Measurements from ENCODE around the gene ZGRF1. TPM values are rescaled to one million over a fixed set of nuclear protein-coding genes. Genes with fewer than 3 reads are reported as not detected.

Gene ZGRF1
- polyA plus RNA-seq, 1 donor from 2014 or later, result 18.0 TPM

GRCh38 chr4:112651641-112652040 lies 14.9 kb upstream of the ZGRF1 start:
- H3K4me2 ChIP-seq (ENCODE audit: low read length), result no peak overlapping the region
- H3K79me2 ChIP-seq (replicated peaks; ENCODE audit: insufficient read depth, low read length), result no peaks in the 10 kb centered on the region

DNA sequence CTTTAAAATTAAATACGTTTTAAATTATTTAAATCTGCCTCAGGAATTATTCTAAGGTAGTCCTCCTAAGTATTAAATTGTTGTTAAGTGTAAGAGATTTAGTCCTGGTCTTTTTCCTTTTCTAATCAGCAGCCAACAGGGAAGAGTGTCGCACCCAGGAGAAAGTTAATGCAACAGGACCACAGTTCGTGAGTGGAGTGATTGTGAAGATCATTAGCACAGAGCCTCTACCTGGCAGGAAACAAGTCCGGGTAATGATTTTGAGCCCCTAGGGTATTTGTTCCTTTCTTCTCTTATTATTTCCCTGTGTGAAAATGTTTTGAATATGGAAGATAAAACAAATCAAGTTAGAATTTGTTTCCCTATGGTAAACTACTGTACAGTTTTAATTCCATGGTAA lies 13.6 kb upstream of the ZGRF1 start:
- no peak overlapping the region for H3K4me3 ChIP-seq (ENCODE audit: low read length)
- H2AFZ ChIP-seq (ENCODE audit: low read depth, low read length), result no peak overlapping the region
- H3K9me3 ChIP-seq (ENCODE audit: low read length), result no peaks in the 10 kb centered on the region
- no peak overlapping the region for H3K4me2 ChIP-seq (ENCODE audit: low read length)
- H3K27me3 ChIP-seq (ENCODE audit: insufficient read depth, low read depth, low read length), result no peaks in the 10 kb centered on the region
- no peak for TF ChIP-seq EZH2 (IDR thresholded peaks at IDR 0.05; ENCODE audit: borderline replicate concordance, insufficient read depth, low read length, poor library complexity, severe bottlenecking)
- no peak for TF ChIP-seq MXI1 (conservative IDR thresholded peaks at IDR 0.05; ENCODE audit: poor library complexity, severe bottlenecking)
- no peak for TF ChIP-seq EP300 (conservative IDR thresholded peaks at IDR 0.05; ENCODE audit: poor library complexity, severe bottlenecking)
- TF ChIP-seq SMC3 (conservative IDR thresholded peaks at IDR 0.05; ENCODE audit: poor library complexity), result no peak
- no peak for TF ChIP-seq RAD21 (conservative IDR thresholded peaks at IDR 0.05)
- TF ChIP-seq, protein P1, sequence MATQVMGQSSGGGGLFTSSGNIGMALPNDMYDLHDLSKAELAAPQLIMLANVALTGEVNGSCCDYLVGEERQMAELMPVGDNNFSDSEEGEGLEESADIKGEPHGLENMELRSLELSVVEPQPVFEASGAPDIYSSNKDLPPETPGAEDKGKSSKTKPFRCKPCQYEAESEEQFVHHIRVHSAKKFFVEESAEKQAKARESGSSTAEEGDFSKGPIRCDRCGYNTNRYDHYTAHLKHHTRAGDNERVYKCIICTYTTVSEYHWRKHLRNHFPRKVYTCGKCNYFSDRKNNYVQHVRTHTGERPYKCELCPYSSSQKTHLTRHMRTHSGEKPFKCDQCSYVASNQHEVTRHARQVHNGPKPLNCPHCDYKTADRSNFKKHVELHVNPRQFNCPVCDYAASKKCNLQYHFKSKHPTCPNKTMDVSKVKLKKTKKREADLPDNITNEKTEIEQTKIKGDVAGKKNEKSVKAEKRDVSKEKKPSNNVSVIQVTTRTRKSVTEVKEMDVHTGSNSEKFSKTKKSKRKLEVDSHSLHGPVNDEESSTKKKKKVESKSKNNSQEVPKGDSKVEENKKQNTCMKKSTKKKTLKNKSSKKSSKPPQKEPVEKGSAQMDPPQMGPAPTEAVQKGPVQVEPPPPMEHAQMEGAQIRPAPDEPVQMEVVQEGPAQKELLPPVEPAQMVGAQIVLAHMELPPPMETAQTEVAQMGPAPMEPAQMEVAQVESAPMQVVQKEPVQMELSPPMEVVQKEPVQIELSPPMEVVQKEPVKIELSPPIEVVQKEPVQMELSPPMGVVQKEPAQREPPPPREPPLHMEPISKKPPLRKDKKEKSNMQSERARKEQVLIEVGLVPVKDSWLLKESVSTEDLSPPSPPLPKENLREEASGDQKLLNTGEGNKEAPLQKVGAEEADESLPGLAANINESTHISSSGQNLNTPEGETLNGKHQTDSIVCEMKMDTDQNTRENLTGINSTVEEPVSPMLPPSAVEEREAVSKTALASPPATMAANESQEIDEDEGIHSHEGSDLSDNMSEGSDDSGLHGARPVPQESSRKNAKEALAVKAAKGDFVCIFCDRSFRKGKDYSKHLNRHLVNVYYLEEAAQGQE (IDR thresholded peaks at IDR 0.05; ENCODE audit: borderline replicate concordance), result no peak
- TF ChIP-seq, protein P2, sequence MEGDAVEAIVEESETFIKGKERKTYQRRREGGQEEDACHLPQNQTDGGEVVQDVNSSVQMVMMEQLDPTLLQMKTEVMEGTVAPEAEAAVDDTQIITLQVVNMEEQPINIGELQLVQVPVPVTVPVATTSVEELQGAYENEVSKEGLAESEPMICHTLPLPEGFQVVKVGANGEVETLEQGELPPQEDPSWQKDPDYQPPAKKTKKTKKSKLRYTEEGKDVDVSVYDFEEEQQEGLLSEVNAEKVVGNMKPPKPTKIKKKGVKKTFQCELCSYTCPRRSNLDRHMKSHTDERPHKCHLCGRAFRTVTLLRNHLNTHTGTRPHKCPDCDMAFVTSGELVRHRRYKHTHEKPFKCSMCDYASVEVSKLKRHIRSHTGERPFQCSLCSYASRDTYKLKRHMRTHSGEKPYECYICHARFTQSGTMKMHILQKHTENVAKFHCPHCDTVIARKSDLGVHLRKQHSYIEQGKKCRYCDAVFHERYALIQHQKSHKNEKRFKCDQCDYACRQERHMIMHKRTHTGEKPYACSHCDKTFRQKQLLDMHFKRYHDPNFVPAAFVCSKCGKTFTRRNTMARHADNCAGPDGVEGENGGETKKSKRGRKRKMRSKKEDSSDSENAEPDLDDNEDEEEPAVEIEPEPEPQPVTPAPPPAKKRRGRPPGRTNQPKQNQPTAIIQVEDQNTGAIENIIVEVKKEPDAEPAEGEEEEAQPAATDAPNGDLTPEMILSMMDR (IDR thresholded peaks at IDR 0.05; ENCODE audit: poor library complexity, severe bottlenecking), result no peak
- no peak for TF ChIP-seq POLR2AphosphoS5 (IDR thresholded peaks at IDR 0.05)
- TF ChIP-seq TAF1 (IDR thresholded peaks at IDR 0.05; ENCODE audit: low read depth), result no peak
- H3F3A ChIP-seq (ENCODE audit: insufficient read depth, low read length, poor library complexity, severe bottlenecking), result no peaks in the 10 kb centered on the region
- H3K79me2 ChIP-seq (replicated peaks; ENCODE audit: insufficient read depth, low read length), result no peaks in the 10 kb centered on the region
- H3K9me2 ChIP-seq (ENCODE audit: insufficient read depth, low read length), result no peaks in the 10 kb centered on the region
- H3K9ac ChIP-seq (ENCODE audit: low read length), result no peak overlapping the region
- no peaks in the 10 kb centered on the region for H4K20me1 ChIP-seq (ENCODE audit: insufficient read depth)
- H3K36me3 ChIP-seq (ENCODE audit: insufficient read depth, low read length), result no peaks in the 10 kb centered on the region
- no peak overlapping the region for H3K27ac ChIP-seq (ENCODE audit: low read length)

More at GRCh38 chr4:112651641-112652040, 14.9 kb upstream of the ZGRF1 start:
- H3F3A ChIP-seq (ENCODE audit: insufficient read depth, low read length, poor library complexity, severe bottlenecking), result no peaks in the 10 kb centered on the region
- no peak overlapping the region for H2AFZ ChIP-seq (ENCODE audit: low read depth, low read length)
- peaks cover 3% of the 10 kb centered on the region for H3K36me3 ChIP-seq (ENCODE audit: insufficient read depth, low read length)
- no peak overlapping the region for H3K27ac ChIP-seq (ENCODE audit: low read length)
- H3K9me2 ChIP-seq (ENCODE audit: insufficient read depth, low read length), result no peaks in the 10 kb centered on the region
- no peak for TF ChIP-seq EP300 (conservative IDR thresholded peaks at IDR 0.05; ENCODE audit: poor library complexity, severe bottlenecking)
- TF ChIP-seq RAD21 (conservative IDR thresholded peaks at IDR 0.05), result no peak
- no peak for TF ChIP-seq POLR2AphosphoS5 (IDR thresholded peaks at IDR 0.05)
- no peak for TF ChIP-seq SMC3 (conservative IDR thresholded peaks at IDR 0.05; ENCODE audit: poor library complexity)
- TF ChIP-seq, protein P2 (IDR thresholded peaks at IDR 0.05; ENCODE audit: poor library complexity, severe bottlenecking), result no peak
- TF ChIP-seq, protein P1 (IDR thresholded peaks at IDR 0.05; ENCODE audit: borderline replicate concordance), result no peak
- H3K4me3 ChIP-seq (ENCODE audit: low read length), result no peak overlapping the region
- no peaks in the 10 kb centered on the region for H3K9me3 ChIP-seq (ENCODE audit: low read length)
- H3K9ac ChIP-seq (ENCODE audit: low read length), result no peak overlapping the region
- H3K27me3 ChIP-seq (ENCODE audit: insufficient read depth, low read depth, low read length), result no peaks in the 10 kb centered on the region
- no peaks in the 10 kb centered on the region for H4K20me1 ChIP-seq (ENCODE audit: insufficient read depth)
